NCI-H748 treated with DMSO at 0.1 percent for 48 hours (cell line): Measurements from ENCODE around the gene MTUS2.

ENCODE experiments used
- DNase-seq: peaks from one replicate; lab custom pipeline; 2025; lab: John Stamatoyannopoulos, UW

MTUS2 gene

DNA sequence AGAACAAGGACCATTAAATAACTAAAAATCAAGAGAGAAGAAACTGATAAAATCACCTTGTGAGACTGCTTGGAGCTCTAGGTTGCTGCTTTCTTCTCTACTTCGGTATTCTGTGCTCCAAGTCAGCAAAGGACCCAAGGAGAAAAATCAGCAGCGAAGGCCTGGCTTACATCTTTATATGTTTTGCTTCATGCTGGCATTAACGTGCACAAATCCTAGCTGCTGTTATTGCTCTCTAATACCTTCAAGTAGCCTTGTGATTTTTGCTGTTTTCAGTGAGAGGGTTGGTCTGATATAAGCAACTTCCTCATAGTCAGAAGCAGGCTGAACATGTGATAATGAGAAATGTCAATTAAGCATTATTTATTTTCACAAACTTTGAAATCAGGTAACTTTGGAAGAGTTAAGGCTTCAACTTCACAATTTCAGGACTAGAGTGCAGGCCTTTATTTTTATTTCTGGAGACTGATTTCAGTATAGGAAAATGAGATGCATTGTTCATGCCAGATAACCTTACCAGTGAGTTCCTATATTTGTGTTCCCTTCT, 410.2 kb downstream of the MTUS2 start:
- DNase-seq: no peak

DNA sequence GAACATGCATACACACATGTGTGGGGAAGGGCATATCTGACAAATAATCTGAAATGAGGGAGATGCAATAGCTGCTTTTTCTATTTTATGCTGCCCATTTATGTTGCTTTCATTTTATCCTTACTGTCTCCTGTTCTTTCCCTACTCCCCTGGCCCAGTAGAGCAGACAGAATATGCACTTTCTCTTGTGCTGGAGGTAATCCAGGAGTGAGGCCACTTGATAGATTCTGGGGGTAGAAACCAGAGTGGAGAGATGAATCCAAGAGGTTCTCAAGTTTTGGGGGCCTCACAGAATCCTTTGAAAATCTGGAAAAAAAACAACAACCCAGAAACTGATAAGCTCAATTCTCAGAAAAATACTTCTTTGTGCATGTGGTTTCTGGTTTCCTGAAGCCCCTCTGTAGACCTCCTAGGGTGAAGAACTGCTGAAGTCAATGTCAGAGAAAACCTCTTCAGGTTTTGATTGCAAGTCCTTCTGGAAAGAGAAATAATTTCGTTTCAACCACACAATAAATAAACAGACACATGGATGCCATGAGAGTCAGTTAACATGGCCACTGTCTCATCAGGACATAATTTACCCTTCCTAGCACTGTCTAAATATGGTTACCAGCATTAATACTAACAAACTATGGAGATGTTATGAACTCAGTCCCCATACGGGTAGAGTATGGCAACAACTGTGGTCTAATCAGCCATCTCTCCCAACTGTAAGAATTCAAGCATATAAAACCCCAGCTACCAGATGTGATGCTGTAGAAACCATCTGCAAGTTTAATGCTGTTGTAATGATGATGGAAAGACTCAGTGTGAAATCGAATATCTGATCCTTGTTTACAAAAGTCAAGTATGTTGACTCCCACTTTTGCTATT, 419.8 kb downstream of the MTUS2 start:
- no peak for DNase-seq

DNA sequence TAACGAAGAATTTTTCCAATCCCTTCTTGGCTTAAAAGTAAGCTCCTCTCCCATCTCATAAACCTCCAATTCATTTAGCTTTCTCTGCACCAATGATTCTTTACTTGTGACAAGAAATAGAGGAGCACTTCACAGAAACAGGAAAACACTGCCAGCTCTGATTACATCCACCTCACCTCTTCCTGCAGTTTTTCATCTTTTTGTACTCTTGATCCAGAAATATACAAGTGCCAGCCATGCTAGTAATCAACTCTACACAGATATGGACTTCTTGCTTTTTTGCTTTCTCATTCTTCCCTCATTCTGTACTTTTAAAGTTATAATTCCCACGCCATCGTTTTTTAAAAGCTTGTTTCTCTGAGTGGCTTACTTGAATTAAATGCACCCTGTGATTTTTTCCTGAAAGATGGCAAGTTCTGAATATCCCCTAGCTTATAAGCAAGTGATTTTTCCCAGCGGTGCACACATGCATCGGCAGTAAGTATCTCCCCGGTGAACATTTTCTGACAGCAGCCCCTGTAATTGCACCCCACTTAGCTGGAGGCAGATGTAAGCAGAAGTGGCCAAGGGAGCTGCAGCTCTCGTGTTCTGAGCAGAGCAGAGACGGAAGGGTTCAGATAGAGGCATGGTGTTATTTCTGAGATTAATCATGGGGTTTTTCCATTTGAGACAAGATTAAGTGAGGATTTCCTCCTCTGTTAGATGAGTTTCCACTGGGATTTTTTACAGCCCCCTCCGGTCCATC, 434.7 kb downstream of the MTUS2 start:
- no peak for DNase-seq

DNA sequence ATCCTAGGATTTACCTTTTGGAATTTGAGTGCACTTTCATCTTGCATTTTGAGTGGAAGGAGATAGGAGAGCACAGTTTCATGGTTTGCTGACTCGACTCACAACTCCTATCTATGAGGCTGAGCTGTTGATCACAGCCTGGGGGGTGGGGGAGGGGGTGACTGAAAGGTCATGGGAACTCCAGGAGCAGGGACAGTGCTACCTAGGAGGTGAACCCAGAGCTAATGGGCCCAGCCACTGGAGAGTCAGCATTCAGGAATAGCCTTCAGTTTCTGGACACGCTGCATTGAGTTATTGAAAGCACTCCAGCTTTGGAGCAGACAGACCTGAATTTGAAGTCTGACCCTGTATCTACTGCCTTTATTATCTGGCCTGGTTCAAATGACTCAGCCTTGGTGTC, 435.4 kb downstream of the MTUS2 start:
- DNase-seq: no peak

DNA sequence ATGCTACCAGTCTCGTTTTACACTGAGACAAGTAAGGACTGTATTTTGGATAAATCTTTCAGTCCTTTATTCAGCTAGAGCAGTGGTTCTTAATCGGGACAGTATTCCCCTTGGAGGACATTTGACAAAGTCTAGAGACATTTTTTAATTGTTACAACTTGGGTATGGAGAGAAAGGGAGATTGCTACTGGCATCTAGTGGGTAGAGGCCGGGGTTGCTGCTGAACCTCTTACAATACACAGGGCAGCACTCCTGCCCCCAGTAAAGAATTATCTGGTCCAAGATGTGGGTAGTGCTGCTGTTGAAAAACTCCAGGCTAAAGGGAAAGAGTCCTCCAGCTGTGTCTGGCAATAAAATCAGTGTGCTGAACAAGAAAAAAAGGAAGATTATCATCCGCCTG, 440.5 kb downstream of the MTUS2 start:
- DNase-seq: no peak

DNA sequence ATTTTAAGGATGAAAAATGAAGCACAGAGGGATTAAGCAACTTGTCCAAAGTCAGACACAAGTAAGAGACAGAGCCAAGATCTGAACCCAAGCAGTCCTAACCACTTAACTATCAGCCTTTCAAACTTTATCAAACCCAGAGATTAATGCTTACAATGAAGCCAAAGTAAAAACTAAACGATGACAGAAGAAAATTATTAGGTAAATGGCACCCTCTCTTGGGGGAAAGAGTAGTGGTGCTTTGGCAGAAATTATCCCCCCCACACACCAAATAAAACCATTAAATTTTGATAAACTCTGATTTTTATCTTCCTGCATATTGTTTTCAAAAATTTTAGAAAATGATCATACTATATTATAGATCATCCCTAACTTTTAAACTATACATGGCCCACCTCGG, 446.1 kb downstream of the MTUS2 start:
- no peak for DNase-seq

DNA sequence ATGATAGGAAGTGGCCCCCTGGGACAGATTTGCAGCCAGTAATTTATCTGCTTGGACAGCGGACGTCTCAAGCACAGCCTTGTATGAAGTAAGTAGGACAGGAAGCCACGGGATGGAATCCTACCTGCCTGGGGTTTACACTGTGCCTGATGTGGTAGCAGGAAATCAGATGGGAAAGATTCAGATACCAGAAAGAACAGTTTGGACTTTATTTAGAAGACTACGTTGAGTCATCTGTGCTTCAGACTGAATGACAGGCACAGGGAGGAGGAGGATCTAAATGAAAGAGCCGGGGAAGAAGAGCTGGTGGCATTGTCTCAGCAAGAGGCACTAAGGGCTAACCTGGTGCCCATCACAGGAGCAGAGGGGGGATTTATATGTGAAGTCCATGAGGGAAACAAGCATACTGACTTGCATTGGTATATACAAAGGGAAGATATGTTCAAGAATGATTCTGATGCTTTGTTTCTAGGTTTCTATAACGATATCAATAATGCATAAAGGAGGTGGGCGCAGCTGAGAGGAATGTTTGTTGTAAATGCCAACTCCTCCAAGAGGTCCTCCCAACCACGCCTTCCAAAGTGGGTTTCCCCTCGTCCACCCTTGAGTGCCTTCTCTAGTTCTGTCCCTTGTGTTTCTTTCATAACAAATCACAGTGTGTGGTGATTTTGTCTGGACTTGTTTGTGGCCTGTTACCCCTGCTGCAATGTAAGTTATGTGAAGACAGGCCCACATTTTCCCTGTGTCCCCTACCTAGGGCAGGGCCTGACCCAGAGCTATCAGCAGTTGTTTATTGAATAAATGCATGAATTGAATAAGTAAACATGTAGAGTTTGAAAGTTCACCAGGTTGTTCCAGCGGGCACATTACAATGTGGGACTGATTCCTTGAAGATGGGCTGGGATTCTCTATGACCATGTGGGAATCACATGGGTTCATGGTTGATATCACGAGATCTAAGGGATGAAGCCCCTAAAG, 446.9 kb downstream of the MTUS2 start:
- no peak for DNase-seq

DNA sequence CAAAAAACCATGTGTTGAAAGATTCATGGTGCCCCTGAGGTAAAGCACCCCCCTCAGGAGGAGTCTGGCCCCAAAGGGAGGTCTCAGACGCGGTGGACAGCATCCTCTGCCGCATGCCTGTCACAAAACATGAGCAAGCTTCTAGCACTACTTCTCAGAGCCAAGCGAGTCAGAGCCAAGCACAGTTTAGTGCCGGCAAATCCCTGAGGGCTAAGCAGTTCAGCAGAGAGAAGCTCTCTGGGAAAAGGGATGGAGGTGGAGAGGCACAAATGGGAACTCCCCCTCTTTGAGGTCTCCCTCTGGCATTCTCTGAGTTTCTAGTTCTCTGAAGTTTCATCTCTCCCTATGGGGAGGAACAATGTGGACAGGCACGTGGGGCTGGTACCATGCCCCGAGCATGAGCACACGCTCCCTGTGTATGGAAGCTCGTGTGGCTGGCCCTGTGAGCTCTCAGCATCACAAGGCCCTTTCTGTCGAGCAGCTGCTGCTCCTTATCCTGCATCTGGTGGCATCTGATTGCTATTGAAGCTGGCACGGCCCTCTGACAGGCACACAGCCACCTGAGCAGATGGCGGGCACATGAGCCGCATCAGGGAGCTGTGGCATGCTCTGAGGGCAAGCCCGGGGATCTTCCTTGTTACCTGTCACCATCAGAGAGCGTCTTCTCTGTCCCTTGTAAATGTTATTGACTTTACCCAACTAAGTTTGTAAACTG, 450.3 kb downstream of the MTUS2 start:
- DNase-seq: no peak

DNA sequence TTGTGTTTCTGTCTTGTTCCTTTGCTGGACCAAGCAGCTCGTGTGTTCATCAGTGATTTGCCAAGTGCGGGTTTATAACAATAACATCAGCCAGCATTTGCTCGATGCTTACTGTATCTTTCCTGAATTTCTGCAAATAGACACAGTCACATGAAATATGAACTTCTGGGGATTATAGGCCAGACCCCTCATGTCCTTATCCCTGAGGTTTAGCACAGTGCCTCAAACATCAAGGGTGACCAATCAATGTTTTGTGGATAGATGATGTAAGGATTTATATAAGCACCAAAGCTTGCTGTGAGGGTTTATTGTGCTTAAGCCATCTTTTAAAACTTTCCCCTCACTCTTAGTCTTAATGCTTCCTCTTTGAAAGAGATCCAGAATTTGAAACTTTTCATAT, 451.5 kb downstream of the MTUS2 start:
- DNase-seq: no peak

DNA sequence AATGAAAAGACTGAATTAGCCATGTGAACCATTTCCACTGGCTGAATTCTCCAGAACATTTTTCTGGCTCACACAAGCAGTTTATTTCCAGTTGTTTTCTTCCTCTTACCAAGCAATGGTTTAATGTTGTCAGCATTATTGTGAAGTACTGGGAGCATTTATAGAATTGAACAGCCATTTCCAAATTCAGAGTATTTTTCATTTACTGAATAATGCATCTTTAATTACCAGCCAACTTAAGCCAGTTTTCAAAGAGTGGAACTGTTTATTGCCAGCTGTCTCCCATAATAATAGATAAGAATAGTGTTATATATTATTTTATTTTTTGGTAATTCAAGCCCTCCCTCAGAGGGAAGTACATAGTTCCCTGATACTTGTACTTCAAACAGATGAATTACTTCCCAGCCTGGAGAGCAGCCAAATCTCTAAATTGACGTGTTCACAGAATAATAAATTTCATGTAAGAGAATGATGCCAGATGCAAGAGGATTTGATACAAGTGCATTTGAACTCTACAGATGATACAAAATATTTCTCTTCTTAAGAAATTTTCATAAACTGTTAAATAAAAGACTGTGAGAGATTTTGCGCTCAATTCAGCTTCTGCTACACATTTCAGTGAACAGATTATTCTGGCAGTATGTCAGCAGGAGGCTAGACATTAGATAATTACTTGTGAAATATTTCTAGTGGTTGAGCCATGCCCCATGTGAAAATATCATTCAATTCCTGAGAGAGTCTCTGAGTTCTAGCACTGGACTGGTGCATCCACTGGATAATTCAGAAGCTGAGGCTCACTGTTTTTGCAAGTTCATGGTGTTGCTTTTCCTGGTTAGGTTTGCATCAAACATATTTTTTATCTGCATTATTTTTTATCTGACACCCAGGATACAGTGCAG, 459.5 kb downstream of the MTUS2 start:
- no peak for DNase-seq

DNA sequence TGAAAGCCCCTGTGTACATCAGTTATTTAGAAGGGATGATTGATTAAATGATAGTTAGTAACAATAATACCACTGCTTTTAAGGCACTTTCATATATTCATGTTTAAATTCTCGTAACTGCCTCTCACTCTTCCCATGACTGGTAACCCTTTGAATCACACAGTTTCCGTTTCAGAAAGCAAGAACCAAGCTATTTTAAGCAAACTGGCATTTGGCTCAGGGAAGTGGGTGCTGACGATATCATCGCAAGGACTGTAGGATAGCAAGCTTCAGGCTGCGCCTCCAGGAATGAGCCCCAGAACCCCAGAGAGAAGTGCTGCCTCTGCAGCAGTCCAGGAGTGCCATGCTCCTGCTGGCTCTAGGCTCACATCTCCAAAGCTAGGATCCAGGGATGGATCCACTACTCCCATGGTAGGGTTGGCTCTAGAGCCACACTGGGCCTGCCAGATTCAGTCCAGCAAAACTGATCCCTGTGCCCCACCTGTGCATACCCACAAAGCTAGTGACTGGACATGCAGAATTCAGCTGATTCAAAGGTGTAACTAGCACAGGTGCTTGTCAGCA, 461.9 kb downstream of the MTUS2 start:
- no peak for DNase-seq

DNA sequence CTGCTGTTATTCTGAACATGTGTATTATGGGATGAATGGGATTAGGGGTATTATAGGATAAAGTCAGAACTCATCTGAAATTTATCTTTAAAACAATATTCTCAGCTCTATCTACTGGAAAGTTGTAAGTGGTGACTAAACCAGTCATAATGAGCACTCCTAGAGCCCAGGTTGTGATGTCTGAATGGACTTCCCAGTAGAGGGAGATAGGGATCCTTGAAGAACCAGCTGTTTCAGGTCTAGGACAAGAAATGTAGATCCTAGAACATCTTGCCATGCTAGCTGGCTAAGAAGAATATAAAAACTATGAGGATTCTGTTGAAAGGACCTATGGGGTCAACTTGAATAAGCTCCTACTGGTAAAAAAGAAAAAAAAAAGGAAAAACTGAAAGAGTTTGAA, 464.6 kb downstream of the MTUS2 start:
- DNase-seq: no peak

DNA sequence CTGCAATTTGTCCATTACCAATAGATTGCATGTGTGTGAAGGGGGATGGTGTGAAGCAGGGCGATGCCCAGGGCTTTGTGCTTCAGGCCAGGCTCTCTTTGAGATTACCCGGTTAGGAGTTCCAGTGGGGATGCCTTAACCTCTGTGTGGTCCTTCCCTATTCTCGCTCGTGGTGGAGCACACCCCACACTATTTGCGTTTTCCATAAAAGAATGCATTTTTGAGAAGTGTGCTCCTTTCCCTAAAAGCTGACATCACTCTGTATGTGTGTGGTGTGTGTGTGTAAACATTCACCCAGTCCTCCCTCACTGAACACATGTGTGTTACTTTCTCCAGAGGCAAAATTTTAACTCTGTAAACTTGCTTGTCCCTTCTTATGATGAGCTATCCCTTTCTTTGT, 467.1 kb downstream of the MTUS2 start:
- DNase-seq: no peak

DNA sequence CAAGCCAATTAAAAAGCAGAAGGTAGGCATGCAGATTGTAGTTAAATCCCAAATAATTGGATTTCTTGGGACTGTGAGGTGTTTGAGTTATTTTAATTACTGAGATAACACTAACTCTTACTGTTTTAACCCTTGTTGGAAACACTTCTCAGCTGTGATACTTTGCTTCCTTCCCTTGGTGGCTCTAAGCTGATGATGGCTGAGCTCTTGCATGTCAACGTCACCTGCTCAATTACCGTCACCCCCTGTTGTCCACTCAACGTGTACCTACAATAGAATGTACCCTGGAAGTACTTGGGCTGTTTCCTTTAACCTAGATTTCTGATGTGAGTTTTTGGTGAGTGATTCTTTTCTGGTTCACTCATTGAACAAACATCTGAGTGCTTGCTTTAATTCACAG, 471.9 kb downstream of the MTUS2 start:
- no peak for DNase-seq

DNA sequence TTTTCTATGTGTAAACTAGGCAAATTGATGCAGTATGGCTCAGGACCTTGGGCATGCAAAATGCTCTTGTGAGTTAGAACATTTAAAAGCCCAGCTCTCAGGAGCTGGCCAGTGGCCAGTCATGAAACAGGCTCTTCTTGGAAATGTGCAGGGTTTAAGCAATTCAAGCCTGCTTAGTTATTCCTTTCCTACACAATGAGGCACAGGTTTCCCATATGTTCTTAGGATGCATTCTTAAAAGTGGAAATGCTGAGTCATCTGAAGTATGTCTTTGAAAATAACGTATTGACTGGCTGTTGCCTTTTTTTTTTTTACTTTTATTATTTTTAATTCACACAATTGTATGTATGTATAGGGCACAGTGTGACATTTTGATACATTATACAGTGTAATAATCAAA, 474.7 kb downstream of the MTUS2 start:
- DNase-seq: no peak

DNA sequence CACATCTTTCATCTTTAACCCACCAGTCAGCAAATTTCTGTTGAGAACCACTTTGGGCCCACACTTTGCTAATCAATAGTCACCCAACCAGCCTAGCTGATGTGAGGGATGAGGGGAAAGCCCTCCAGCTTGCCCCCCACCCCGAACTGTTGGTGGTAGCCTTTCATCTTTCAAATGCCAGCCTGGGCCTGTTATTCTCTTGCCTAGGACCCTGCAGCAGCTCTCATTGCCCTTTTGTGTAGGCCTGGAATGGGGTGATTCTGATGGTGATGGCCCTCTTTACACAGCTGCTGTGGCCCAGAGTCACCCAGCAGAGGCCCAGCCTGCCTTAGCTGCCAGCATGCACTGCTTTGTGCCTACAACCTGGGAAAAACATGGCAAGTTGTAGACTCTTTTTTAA, 480.9 kb downstream of the MTUS2 start:
- DNase-seq: no peak

DNA sequence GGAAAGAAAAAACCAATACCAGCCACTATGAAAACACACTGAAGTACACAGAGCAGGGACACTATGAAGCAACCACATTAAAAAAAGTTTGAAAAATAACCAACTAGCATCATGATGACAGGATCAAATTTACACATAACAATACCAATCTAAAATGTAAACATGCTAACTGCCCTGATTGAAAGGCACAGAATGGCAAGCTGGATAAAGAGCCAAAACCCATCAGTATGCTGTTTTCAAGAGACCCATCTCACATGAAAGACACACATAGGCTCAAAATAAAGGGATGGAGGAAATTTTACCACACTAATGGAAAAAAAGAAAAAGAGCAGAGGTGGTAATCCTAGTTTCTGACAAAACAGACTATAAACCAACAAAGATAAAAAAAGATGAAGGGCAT, 484.0 kb downstream of the MTUS2 start:
- DNase-seq: no peak

DNA sequence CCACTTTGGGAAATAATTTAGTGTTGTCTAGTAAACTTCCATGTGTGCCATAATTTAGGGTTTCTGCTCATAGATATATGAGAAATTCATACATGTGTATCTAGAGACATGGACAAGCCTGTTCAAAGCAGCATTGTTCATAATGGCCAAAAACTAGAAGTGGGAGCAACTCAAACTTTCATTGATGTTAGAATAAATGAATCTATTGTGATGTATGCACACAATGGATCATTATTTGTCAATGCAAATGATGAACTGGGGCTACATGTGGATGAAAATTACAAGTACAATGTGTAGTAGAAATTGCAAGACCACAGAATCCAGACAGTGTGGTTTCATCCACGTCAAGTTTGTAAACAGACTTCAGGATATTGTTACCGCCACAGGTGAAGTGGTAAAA, 490.7 kb downstream of the MTUS2 start:
- DNase-seq: no peak

DNA sequence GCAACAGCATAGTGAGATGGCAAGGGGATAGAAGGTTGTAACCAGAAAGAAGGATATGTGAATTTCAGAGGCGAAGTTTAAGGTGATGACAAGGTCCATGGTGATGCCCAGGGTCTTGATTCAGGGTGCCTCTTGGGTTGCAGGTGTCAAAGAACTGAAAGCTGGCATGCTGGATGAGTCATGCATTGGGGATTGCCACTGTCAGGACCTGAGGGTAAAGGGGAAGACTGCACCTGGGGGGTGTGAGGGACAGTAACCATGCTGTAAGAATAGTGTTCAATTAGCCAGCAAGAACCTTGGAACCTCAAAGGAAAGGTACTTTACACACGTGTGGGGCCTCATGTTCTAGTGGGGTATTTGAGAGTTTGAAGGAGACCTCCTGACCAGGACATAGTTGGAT, 495.7 kb downstream of the MTUS2 start:
- DNase-seq: no peak

DNA sequence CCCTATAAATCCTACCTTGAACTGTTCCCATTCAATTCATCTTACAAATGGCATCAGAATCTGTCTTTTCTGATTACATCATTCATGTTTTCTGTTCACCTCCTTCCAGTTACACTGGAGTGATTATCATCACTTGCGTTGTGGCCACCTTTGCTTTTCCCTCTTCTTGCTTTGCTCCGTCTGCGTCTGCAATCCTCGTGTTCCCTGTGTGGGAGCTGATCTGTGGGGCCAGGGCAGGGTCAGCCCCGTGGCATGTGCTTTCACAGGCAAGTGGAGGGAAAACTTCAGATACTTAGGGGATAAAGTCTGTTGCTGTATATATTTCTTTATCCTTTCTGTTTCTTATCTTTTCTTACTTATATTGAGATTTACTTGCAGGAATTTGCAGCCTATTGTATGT, 497.7 kb downstream of the MTUS2 start:
- DNase-seq: no peak
